NT2/D1 (cell line): Measurements from ENCODE around the gene GPR135.

Experiments used
- SUZ12 ChIP-seq: IDR thresholded peaks from 2 replicates; pipeline ENCODE4 v1.6.1; 2011; ENCODE audit not compliant: insufficient read length, insufficient read depth; ENCODE audit errors: extremely low read depth
- YY1 ChIP-seq: IDR thresholded peaks from 2 replicates; pipeline ENCODE4 v1.6.1; 2011; ENCODE audit not compliant: insufficient read length, insufficient read depth
- ZNF274 ChIP-seq: IDR thresholded peaks from 2 replicates; pipeline ENCODE4 v1.6.1; 2011; ENCODE audit warnings: mild to moderate bottlenecking, low read depth, low read length

GRCh38 chr14:59461891-59462290 is 3.3 kb downstream of the GPR135 start:
- TF ChIP-seq SUZ12: no peak
- TF ChIP-seq YY1: no peak
- no peak for TF ChIP-seq ZNF274
